GM21367 (cell line): ENCODE results near the gene ERV3-1.
"Not testable (repeated sequence)": the region's sequence is repeated elsewhere in the genome, so short reads cannot be mapped to it uniquely, and the experiment has no call there.

ENCODE experiments used
- ATAC-seq: cut with Tn5 transposase; IDR thresholded peaks from one replicate; pipeline ENCODE4 v1.9.1; 2021; ENCODE audit not compliant: unreplicated experiment

ERV3-1 gene

DNA sequence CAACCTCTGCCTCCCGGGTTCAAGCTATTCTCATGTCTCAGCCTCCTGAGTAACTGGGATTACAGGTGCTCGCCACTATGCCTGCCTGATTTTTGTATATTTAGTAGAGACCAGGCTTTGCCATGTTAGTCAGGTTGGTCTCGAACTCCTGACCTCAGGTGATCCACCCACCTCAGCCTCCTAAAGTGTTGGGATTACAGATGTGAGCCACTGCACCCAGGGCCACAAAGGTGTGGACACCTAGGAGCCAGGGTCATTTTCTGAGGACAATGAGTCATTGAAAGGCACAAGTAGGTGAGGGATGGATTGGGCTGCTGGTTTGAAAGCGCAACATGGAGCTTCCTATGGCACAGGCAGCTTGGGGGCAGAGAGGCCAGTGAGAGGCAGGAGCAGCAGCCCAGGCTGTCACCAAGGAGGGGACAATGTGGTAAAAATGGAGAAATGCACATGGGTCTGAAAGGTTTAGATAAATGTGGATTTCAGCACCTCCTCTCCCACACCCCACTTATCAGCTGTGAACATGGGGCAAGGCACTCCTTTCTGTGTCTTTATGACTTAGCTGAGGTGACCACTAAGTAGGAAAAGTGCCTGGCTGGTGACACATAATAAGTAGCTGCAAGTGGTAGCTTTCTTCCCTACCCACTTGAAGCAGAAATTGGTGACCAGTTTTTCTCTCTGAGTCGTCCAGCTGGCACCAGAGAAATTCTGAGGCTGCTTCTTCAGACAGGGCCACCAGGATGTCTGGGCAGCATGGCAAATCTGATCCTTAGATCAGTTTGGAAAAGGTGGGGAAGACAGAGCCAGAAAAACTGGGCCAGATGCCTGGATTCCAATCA is 61.6 kb downstream of the ERV3-1 start:
- not testable (repeated sequence) for ATAC-seq
